ENCODE results near the gene MS4A4A. TPM values are rescaled to one million over a fixed set of nuclear protein-coding genes. Genes with fewer than 3 reads are reported as not detected.

MS4A4A gene
- total RNA-seq, 1 donor from 2014 or later: 53.9 TPM

DNA sequence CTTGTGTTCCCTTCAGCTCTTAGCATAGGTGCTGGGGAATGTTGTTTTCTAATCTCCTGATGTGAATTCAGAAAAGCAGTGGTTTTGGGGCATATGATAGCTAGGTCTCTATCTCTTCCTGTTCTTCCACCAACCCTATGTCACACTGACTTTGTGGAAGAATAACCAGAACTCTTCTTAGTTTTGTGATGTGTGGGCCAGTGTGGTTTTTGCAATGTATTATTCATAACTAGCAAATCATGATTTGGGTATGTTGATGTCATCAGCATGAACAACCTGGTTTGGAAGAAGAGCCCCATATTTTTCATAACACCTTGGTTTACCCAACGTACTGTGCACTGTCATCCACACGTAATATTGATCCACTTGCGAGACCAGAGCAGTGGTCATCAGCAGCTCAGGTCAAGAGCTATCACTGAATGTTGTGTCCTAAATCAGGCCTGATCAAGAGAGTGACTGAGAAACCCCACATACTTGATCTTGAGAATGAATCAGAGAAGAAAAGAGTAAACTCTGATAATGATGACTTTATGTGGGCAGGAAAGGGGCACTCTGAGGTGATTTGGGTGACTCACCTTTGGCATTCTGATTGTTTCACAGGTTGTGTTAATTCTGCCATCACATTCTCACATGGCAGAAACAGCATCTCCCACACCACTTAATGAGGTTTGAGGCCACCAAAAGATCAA, 27.2 kb downstream of the MS4A4A start:
- intact Hi-C loops (cut with DNase I): no loop called here
- TF ChIP-seq, protein P1, sequence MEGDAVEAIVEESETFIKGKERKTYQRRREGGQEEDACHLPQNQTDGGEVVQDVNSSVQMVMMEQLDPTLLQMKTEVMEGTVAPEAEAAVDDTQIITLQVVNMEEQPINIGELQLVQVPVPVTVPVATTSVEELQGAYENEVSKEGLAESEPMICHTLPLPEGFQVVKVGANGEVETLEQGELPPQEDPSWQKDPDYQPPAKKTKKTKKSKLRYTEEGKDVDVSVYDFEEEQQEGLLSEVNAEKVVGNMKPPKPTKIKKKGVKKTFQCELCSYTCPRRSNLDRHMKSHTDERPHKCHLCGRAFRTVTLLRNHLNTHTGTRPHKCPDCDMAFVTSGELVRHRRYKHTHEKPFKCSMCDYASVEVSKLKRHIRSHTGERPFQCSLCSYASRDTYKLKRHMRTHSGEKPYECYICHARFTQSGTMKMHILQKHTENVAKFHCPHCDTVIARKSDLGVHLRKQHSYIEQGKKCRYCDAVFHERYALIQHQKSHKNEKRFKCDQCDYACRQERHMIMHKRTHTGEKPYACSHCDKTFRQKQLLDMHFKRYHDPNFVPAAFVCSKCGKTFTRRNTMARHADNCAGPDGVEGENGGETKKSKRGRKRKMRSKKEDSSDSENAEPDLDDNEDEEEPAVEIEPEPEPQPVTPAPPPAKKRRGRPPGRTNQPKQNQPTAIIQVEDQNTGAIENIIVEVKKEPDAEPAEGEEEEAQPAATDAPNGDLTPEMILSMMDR (IDR thresholded peaks at IDR 0.05): no peak
- Histone ChIP-seq H3K9me3 (no peaks in the 10 kb centered on the region), H3K27ac (no peak overlapping the region), H3K27me3 (no peaks in the 10 kb centered on the region), H3K4me3 (no peak overlapping the region), H3K4me1 (no peaks in the 10 kb centered on the region), H3K36me3 (no peaks in the 10 kb centered on the region)
- ATAC-seq (no peak), DNase-seq (no peak)

- Histone ChIP-seq H3K27ac (no peak overlapping the region), H3K9me3 (no peaks in the 10 kb centered on the region), H3K27me3 (no peaks in the 10 kb centered on the region), H3K4me3 (no peak overlapping the region), H3K4me1 (no peaks in the 10 kb centered on the region), H3K36me3 (no peaks in the 10 kb centered on the region)
- TF ChIP-seq, protein P1 (IDR thresholded peaks at IDR 0.05): no peak
- intact Hi-C loops (cut with DNase I): no loop called here
- peak; percentile 81 for ATAC-seq
- no peak for DNase-seq
Measured at GRCh38 chr11:60310407-60310998, 30.0 kb downstream of the MS4A4A start.

DNA sequence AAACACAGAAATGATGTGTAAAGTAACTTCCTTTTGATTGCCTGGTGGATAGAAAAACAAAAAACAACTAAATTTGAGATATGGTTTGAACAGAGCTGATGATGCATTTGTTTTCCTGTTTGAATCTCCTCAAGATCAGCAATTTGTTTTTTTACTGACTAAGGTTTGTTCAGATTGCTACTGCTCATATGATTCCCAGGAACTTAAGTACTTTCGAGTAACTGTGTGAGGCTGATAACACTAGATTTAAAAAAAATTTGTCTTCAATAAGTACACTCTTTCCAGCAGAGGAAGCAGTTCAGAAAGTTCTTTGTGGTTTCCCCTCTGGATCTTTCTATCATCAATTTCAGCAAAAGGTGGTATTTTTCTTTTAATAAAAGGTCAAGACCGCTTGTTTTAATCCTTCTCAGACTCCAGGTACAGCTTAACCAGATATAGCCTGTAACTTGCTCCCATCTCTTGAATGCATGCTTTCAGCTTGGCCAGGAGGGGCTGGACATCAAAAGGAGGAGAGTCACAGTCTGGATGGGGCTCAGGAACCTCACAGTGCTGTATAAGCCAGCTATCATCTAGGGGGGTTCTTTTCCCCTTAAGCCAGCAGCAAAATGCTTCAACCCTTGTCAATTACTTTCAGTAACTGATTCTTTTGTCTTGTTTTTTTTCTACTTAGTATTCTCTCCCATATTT, 34.3 kb downstream of the MS4A4A start:
- intact Hi-C loops (cut with DNase I): no loop called here
- H3K4me1 ChIP-seq: no peaks in the 10 kb centered on the region
- DNase-seq (no peak), ATAC-seq (no peak)
- no peaks in the 10 kb centered on the region for H3K36me3 ChIP-seq
- no peaks in the 10 kb centered on the region for H3K9me3 ChIP-seq
- H3K4me3 ChIP-seq: no peak overlapping the region
- H3K27me3 ChIP-seq: no peaks in the 10 kb centered on the region
- TF ChIP-seq, protein P1 (IDR thresholded peaks at IDR 0.05): no peak
- no peak overlapping the region for H3K27ac ChIP-seq

DNA sequence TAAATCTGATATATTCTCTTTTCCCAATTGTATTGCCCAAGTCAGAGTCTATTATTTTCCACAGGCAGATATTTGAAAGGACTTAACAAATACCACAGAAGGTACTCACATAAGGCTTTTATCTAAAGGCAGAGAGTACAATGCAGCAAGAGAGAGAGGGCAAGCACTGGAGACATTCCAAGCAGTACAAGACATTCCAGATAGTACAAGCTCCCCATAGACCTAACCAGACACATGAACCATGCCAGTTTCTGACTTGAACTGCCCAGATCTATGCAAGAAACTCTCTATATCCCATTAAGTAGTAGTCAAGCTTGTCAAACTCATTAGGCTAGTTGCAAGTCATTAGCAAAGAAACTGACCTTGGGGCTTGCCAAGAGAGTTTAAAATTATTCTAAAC, 35.4 kb downstream of the MS4A4A start:
- no peak for DNase-seq
- Histone ChIP-seq H3K4me1 (no peaks in the 10 kb centered on the region), H3K27ac (no peak overlapping the region), H3K4me3 (no peak overlapping the region), H3K9me3 (no peaks in the 10 kb centered on the region), H3K36me3 (no peaks in the 10 kb centered on the region), H3K27me3 (no peaks in the 10 kb centered on the region)
- TF ChIP-seq, protein P1 (IDR thresholded peaks at IDR 0.05): no peak
- no peak for ATAC-seq
- intact Hi-C loops (cut with DNase I): no loop called here

- ATAC-seq (no peak), DNase-seq (no peak)
- Histone ChIP-seq H3K27me3 (no peaks in the 10 kb centered on the region), H3K9me3 (no peaks in the 10 kb centered on the region), H3K4me1 (no peaks in the 10 kb centered on the region), H3K27ac (no peak overlapping the region), H3K36me3 (no peaks in the 10 kb centered on the region), H3K4me3 (no peak overlapping the region)
- intact Hi-C loops (cut with DNase I): no loop called here
- TF ChIP-seq, protein P1 (IDR thresholded peaks at IDR 0.05): no peak
Measured at GRCh38 chr11:60316317-60316716, 35.9 kb downstream of the MS4A4A start.
